HepG2 (cell line): ENCODE data around the gene SLC9A1. TPM values are rescaled to one million over a fixed set of nuclear protein-coding genes. Genes with fewer than 3 reads are reported as not detected.

Experiments used
- ATAC-seq: fragments of 200-7000 bp; cut with Tn5 transposase; 3 replicates; pipeline ENCODE4 v1.9.1; 2020; ENCODE audit warnings: mild to moderate bottlenecking, moderate library complexity
- BruUV-seq: library from RNA; stranded (reverse); fragments of 400-500 nt; replicated peaks from 2 replicates; lab custom pipeline; 2021; lab: Mats Ljungman, UMichigan
- CTCF ChIA-PET: fragments of 300-600 bp; formaldehyde crosslinking; extraction: SDS; loops from one replicate; lab custom pipeline; 2021; ENCODE audit warnings: low total read pairs, inconsistent platforms, low intra/inter-chr PET ratio; lab: Yijun Ruan, JAX
- POLR2A ChIA-PET: fragments of 350-600 bp; sonication (Branson Sonifier 250); formaldehyde crosslinking; loops from one replicate; lab custom pipeline; 2020; ENCODE audit warnings: antibody characterized with exemption, inconsistent platforms; lab: Yijun Ruan, JAX
- DNase-seq: peaks from one replicate; pipeline ENCODE4 v3.0.0-alpha.2; 2015; ENCODE audit warnings: low spot score
- FAIRE-seq: peaks from 3 replicates; lab custom pipeline; 2011; peaks lifted over from hg19 to GRCh38; lab: Jason Lieb, UNC
- H2AFZ ChIP-seq: one replicate; pipeline ENCODE4 v1.6.1; 2011; ENCODE audit warnings: low read length, inconsistent platforms
- H3K27ac ChIP-seq: fragments of 300-600 bp; 3 replicates; pipeline ENCODE4 v1.8.0; 2011; ENCODE audit warnings: mixed run types, mild to moderate bottlenecking, mixed read lengths, low read length, inconsistent platforms; ENCODE audit not compliant: insufficient read depth; ENCODE audit errors: extremely low read length
- H3K27me3 ChIP-seq, 2 experiments: fragments of 200-600 bp in 1 of 2; 2 replicates in 1 of 2; 3 replicates in 1 of 2; pipeline versions ENCODE4 v1.6.0 to v1.8.0; 2011; ENCODE audit warnings: low read length in 2 of 2, mild to moderate bottlenecking in 2 of 2, moderate library complexity in 2 of 2, inconsistent platforms in 1 of 2; ENCODE audit not compliant: insufficient read depth in 2 of 2, control insufficient read depth in 1 of 2
- H3K36me3 ChIP-seq, 2 experiments: fragments of 200-600 bp in 1 of 2; replicated peaks in 1 of 2; 2 replicates in 1 of 2; 3 replicates in 1 of 2; pipeline versions ENCODE4 v1.5.1 to v1.8.0; 2011; ENCODE audit warnings: low read length in 2 of 2, inconsistent platforms in 1 of 2; ENCODE audit not compliant: insufficient read depth in 2 of 2, control insufficient read depth in 1 of 2
- H3K4me1 ChIP-seq: 2 replicates; pipeline ENCODE4 v1.5.1; 2012; ENCODE audit warnings: low read length, inconsistent platforms; ENCODE audit not compliant: insufficient read depth
- H3K4me2 ChIP-seq: 2 replicates; pipeline ENCODE4 v1.6.0; 2011; ENCODE audit warnings: low read depth, low read length, inconsistent platforms
- H3K4me3 ChIP-seq, 3 experiments: fragments of 200-600 bp in 1 of 3; sonication (generic), shearing (Covaris generic) in 1 of 3; replicated peaks in 1 of 3; 2 replicates each; pipeline ENCODE4 v1.5.1; 2011 to 2016; ENCODE audit warnings: low read length in 3 of 3, inconsistent platforms in 2 of 3, low read depth in 2 of 3, mild to moderate bottlenecking in 2 of 3, control low read depth in 1 of 3, mixed read lengths in 1 of 3; ENCODE audit not compliant: insufficient read depth in 1 of 3
- H3K79me2 ChIP-seq: one replicate; pipeline ENCODE4 v1.6.1; 2011; ENCODE audit warnings: low read length, inconsistent platforms; ENCODE audit not compliant: insufficient read depth
- H3K9ac ChIP-seq: 2 replicates; pipeline ENCODE4 v1.6.0; 2011; ENCODE audit warnings: mild to moderate bottlenecking, low read depth, low read length, inconsistent platforms; ENCODE audit not compliant: insufficient read depth
- H3K9me3 ChIP-seq: 2 replicates; pipeline ENCODE4 v1.5.1; 2012; ENCODE audit warnings: mild to moderate bottlenecking, low read length
- H4K20me1 ChIP-seq: 2 replicates; pipeline ENCODE4 v1.6.0; 2011; ENCODE audit warnings: inconsistent platforms, mild to moderate bottlenecking, low read length, moderate library complexity; ENCODE audit not compliant: insufficient read depth
- BRD4 ChIP-seq: sonication (generic); formaldehyde crosslinking; IDR thresholded peaks from 2 replicates; pipeline ENCODE4 v1.4.0; 2020; ENCODE audit warnings: missing genetic modification reagents
- FOXA1 ChIP-seq, 2 experiments: fragments of 450-650 bp in 1 of 2; sonication (generic) in 1 of 2; formaldehyde crosslinking in 1 of 2; IDR thresholded peaks; 2 replicates each; pipeline versions ENCODE4 v1.4.0 to v1.6.1; 2016 to 2020; ENCODE audit warnings: missing genetic modification reagents in 1 of 2
- HIVEP1 ChIP-seq: sonication (generic); formaldehyde crosslinking; IDR thresholded peaks from 2 replicates; pipeline ENCODE4 v1.4.0; 2020; ENCODE audit warnings: mild to moderate bottlenecking, missing genetic modification reagents
- KDM6A ChIP-seq: IDR thresholded peaks from 2 replicates; pipeline ENCODE4 v1.6.1; 2016; ENCODE audit warnings: low read depth
- MED8 ChIP-seq: sonication (generic); formaldehyde crosslinking; IDR thresholded peaks from 2 replicates; pipeline ENCODE4 v1.8.1; 2023; ENCODE audit warnings: mild to moderate bottlenecking, missing genetic modification reagents; ENCODE audit not compliant: insufficient replicate concordance
- RNF2 ChIP-seq: fragments of 450-650 bp; conservative IDR thresholded peaks from 2 replicates; pipeline ENCODE4 v1.6.1; 2016; ENCODE audit warnings: low read depth
- SMARCC2 ChIP-seq: fragments of 450-650 bp; IDR thresholded peaks from 2 replicates; pipeline ENCODE4 v1.6.1; 2017; ENCODE audit warnings: antibody characterized with exemption, mild to moderate bottlenecking
- ZFX ChIP-seq: sonication (generic); formaldehyde crosslinking; IDR thresholded peaks from 2 replicates; pipeline ENCODE4 v1.4.0; 2020; ENCODE audit warnings: mild to moderate bottlenecking, low read depth, missing genetic modification reagents, moderate library complexity
- ZNF160 ChIP-seq: sonication (generic); formaldehyde crosslinking; IDR thresholded peaks from 2 replicates; pipeline ENCODE4 v1.8.0; 2022; ENCODE audit warnings: mild to moderate bottlenecking, inconsistent platforms, missing genetic modification reagents
- ZNF761 ChIP-seq: sonication (generic); formaldehyde crosslinking; conservative IDR thresholded peaks from 2 replicates; pipeline ENCODE4 v1.4.0; 2020; ENCODE audit warnings: mild to moderate bottlenecking, missing genetic modification reagents
- WGBS: methylation state at CpG from one replicate; pipeline ENCODE4 v1.1.6; 2017; ENCODE audit warnings: low lambda C conversion rate; 5-methylcytosine and 5-hydroxymethylcytosine counted together
- in situ Hi-C: cut with HindIII; loops from 2 replicates; pipeline ENCODE4 v1.10.0; 2017; ENCODE audit warnings: low pct_unique_long_range_greater_than_20kb; ENCODE audit not compliant: extremely low pct_ligation_motif_present
- intact Hi-C: fragments of 100-400 bp; cut with micrococcal nuclease; formaldehyde crosslinking; loops from one replicate; pipeline ENCODE4 v1.10.0; 2022; ENCODE audit not compliant: unreplicated experiment
- polyA plus RNA-seq, 8 experiments: library from polyadenylated mRNA; depleted of rRNA in 3 of 8; stranded (reverse) in 7 of 8; unstranded in 1 of 8; fragments of >200 nt; fragmentation: Illumina TruSeq in 4 of 8; extraction: Trizol in 4 of 8; gene quantifications; 2 replicates each; pipeline versions ENCODE4 v1.2.1 to v1.2.3, GENCODE V29; 2011 to 2016; ENCODE audit warnings: low read depth in 4 of 8, missing spikeins in 1 of 8, mixed read lengths in 1 of 8; ENCODE audit not compliant: insufficient read depth in 1 of 8
- total RNA-seq, 5 experiments: library from RNA; depleted of rRNA; stranded (reverse); fragments of >200 nt; fragmentation: Illumina TruSeq; extraction: Trizol; gene quantifications; 2 replicates each; pipeline ENCODE4 v1.2.3, GENCODE V29; 2016; ENCODE audit warnings: low read depth in 1 of 5
- TF ChIP-seq, protein P1 (sequence below): sonication (generic); formaldehyde crosslinking; IDR thresholded peaks from 2 replicates; pipeline ENCODE4 v1.4.0; 2020; ENCODE audit warnings: missing genetic modification reagents
- TF ChIP-seq, protein P2 (sequence below): sonication (generic); formaldehyde crosslinking; IDR thresholded peaks from 2 replicates; pipeline ENCODE4 v1.5.0; 2020; ENCODE audit warnings: mild to moderate bottlenecking, missing genetic modification reagents, moderate library complexity
- TF ChIP-seq, protein P3 (sequence below): IDR thresholded peaks from 2 replicates; pipeline ENCODE4 v1.6.1; 2016; ENCODE audit warnings: low read depth, borderline replicate concordance

Gene SLC9A1
- total and polyA plus RNA-seq, 2 of the 13 experiments (the other 11 are each of a cell fraction or from before 2014, with no cell fraction given) = 1.4 to 2.9 TPM

DNA sequence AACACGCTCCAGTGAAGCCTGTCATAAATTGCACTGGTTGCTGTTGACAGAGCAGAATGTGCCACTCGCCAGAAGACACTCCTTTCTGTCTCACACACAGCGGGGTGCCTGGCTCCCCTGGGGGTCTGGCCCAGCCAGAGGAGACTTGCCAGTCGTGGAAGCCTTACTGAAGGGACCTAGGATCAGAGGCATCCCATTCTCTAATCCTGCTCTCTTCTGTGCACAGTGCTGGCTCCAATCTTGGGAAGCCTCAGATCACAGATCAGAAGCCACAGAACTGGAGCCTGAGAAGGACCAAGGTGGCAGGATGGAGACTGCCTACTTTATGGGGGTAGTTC, 1.4 kb downstream of the SLC9A1 start (continued):
- TF ChIP-seq, protein P1, sequence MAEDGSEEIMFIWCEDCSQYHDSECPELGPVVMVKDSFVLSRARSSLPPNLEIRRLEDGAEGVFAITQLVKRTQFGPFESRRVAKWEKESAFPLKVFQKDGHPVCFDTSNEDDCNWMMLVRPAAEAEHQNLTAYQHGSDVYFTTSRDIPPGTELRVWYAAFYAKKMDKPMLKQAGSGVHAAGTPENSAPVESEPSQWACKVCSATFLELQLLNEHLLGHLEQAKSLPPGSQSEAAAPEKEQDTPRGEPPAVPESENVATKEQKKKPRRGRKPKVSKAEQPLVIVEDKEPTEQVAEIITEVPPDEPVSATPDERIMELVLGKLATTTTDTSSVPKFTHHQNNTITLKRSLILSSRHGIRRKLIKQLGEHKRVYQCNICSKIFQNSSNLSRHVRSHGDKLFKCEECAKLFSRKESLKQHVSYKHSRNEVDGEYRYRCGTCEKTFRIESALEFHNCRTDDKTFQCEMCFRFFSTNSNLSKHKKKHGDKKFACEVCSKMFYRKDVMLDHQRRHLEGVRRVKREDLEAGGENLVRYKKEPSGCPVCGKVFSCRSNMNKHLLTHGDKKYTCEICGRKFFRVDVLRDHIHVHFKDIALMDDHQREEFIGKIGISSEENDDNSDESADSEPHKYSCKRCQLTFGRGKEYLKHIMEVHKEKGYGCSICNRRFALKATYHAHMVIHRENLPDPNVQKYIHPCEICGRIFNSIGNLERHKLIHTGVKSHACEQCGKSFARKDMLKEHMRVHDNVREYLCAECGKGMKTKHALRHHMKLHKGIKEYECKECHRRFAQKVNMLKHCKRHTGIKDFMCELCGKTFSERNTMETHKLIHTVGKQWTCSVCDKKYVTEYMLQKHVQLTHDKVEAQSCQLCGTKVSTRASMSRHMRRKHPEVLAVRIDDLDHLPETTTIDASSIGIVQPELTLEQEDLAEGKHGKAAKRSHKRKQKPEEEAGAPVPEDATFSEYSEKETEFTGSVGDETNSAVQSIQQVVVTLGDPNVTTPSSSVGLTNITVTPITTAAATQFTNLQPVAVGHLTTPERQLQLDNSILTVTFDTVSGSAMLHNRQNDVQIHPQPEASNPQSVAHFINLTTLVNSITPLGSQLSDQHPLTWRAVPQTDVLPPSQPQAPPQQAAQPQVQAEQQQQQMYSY (CRISPR knock-in tag) = no peak
- no peak for TF ChIP-seq SMARCC2
- no peak for TF ChIP-seq KDM6A (CRISPR knock-in tag)
- TF ChIP-seq, protein P2, sequence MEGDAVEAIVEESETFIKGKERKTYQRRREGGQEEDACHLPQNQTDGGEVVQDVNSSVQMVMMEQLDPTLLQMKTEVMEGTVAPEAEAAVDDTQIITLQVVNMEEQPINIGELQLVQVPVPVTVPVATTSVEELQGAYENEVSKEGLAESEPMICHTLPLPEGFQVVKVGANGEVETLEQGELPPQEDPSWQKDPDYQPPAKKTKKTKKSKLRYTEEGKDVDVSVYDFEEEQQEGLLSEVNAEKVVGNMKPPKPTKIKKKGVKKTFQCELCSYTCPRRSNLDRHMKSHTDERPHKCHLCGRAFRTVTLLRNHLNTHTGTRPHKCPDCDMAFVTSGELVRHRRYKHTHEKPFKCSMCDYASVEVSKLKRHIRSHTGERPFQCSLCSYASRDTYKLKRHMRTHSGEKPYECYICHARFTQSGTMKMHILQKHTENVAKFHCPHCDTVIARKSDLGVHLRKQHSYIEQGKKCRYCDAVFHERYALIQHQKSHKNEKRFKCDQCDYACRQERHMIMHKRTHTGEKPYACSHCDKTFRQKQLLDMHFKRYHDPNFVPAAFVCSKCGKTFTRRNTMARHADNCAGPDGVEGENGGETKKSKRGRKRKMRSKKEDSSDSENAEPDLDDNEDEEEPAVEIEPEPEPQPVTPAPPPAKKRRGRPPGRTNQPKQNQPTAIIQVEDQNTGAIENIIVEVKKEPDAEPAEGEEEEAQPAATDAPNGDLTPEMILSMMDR (CRISPR knock-in tag) = no peak
- no peak for TF ChIP-seq ZNF761
- no peak for TF ChIP-seq ZNF160 (CRISPR knock-in tag)

DNA sequence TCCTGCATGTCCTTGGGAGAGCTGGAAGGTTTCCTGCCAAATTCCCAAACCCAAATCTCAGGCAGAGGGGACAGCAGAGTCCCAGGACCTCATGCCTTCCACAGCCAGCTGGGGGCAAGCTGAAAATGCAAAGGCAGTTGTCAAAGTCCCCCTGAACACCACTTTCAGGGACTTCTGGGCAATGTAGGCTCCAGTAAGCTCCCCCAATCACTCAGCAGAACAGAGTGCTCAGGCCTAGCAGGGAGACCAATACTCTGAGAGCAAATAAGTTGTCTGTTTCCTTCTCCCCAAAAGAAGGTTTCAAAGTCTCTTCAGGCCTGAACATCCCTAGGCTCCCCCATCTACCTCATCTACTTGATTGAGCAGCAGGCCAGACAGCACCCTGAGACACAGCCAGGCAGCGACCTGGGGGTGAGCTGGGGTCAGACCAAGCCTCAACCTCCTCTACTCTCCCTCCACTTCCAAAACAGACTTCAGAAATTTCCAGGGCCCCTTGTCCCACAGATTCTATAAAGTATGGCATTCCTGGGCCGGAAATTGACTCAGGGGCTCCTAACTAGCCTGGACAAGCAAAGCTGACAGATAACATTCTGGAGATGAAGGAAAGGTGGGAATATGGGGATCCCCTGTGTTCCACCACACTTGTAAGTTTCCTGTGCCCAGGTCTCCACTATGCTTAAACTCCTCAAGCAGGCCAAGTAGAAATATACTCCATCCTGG, 1.9 kb downstream of the SLC9A1 start:
- 77% methylated on average over 2 of the region's 2 CpGs for WGBS
- DNase-seq = no peak
- peak overlapping the region; percentile 100 for H3K4me2 ChIP-seq
- TF ChIP-seq HIVEP1 (CRISPR knock-in tag) = no peak
- TF ChIP-seq BRD4 (CRISPR knock-in tag) = no peak
- TF ChIP-seq FOXA1 (IDR thresholded peaks at IDR 0.05) = no peak
- no peak for TF ChIP-seq FOXA1 (CRISPR knock-in tag; IDR thresholded peaks at IDR 0.05)
- peak; percentile 15; the same call in 1 of the 2 replicates for TF ChIP-seq ZFX (CRISPR knock-in tag)
- TF ChIP-seq, protein P3, sequence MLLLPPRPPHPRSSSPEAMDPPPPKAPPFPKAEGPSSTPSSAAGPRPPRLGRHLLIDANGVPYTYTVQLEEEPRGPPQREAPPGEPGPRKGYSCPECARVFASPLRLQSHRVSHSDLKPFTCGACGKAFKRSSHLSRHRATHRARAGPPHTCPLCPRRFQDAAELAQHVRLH (CRISPR knock-in tag) = no peak
- TF ChIP-seq MED8 = no peak
- no peak for TF ChIP-seq RNF2
- TF ChIP-seq, all 625 proteins: peak for 1
- Histone ChIP-seq H4K20me1 (no peaks in the 10 kb centered on the region), H3K36me3 (no peaks in the 10 kb centered on the region), H3K27me3 (no peaks in the 10 kb centered on the region), H3K4me1 (peaks cover 49% of the 10 kb centered on the region), H3K4me3 (peak overlapping the region in 1 of 3 experiments; percentile 81; a peak in 1 of 6 replicates), H2AFZ (no peak overlapping the region), H3K9ac (peak overlapping the region; percentile 81; the same call in 1 of the 2 replicates), H3K9me3 (no peaks in the 10 kb centered on the region), H3K79me2 (peaks cover 2% of the 10 kb centered on the region), H3K27ac (no peak overlapping the region)
- FAIRE-seq (no peak), ATAC-seq (no peak)
- in situ Hi-C loops (no loop called here), intact Hi-C loops (no loop called here)
- BruUV-seq = no TSS peak
- CTCF ChIA-PET = no interaction called here
- POLR2A ChIA-PET = interaction anchor here (1.0 to 3.3 kb wide), 5 partner anchors 10 to 39 kb away, joined by 4 to 40 read pairs (median 4); no protein-coding TSS in a partner anchor
